Measurements from ENCODE around the gene GATAD2A. TPM values are rescaled to one million over a fixed set of nuclear protein-coding genes. Genes with fewer than 3 reads are reported as not detected.
A peak's percentile ranks its signal among the peaks of the same experiment; 100 is the strongest.

GATAD2A gene
- total and polyA plus RNA-seq, 10 of the 15 experiments (the other 5 are each of a cell fraction or from before 2014, with no cell fraction given): 2.6 to 173 (median 32.0) TPM

GRCh38 chr19:19445911-19446361 is 40.5 kb downstream of the GATAD2A start (continued):
- TF ChIP-seq, protein P1, sequence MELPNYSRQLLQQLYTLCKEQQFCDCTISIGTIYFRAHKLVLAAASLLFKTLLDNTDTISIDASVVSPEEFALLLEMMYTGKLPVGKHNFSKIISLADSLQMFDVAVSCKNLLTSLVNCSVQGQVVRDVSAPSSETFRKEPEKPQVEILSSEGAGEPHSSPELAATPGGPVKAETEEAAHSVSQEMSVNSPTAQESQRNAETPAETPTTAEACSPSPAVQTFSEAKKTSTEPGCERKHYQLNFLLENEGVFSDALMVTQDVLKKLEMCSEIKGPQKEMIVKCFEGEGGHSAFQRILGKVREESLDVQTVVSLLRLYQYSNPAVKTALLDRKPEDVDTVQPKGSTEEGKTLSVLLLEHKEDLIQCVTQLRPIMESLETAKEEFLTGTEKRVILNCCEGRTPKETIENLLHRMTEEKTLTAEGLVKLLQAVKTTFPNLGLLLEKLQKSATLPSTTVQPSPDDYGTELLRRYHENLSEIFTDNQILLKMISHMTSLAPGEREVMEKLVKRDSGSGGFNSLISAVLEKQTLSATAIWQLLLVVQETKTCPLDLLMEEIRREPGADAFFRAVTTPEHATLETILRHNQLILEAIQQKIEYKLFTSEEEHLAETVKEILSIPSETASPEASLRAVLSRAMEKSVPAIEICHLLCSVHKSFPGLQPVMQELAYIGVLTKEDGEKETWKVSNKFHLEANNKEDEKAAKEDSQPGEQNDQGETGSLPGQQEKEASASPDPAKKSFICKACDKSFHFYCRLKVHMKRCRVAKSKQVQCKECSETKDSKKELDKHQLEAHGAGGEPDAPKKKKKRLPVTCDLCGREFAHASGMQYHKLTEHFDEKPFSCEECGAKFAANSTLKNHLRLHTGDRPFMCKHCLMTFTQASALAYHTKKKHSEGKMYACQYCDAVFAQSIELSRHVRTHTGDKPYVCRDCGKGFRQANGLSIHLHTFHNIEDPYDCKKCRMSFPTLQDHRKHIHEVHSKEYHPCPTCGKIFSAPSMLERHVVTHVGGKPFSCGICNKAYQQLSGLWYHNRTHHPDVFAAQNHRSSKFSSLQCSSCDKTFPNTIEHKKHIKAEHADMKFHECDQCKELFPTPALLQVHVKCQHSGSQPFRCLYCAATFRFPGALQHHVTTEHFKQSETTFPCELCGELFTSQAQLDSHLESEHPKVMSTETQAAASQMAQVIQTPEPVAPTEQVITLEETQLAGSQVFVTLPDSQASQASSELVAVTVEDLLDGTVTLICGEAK (IDR thresholded peaks at IDR 0.05; ENCODE audit: borderline replicate concordance): no peak
- peak; percentile 15; the same call in 1 of the 2 replicates for TF ChIP-seq JUNB (IDR thresholded peaks at IDR 0.05)
- peak; percentile 74 for TF ChIP-seq DPF2 (IDR thresholded peaks at IDR 0.05)
- peak; percentile 58; the same call in 1 of the 2 replicates for TF ChIP-seq CBFB (IDR thresholded peaks at IDR 0.05; ENCODE audit: low read depth)
- TF ChIP-seq PKNOX1 (IDR thresholded peaks at IDR 0.05): peak; percentile 59; the same call in 1 of the 2 replicates
- TF ChIP-seq GABPA (IDR thresholded peaks at IDR 0.05; ENCODE audit: low read depth): no peak
- TF ChIP-seq IKZF1 (conservative IDR thresholded peaks at IDR 0.05): peak; percentile 61; the same call in 1 of the 2 replicates
- TF ChIP-seq BMI1 (IDR thresholded peaks at IDR 0.05; ENCODE audit: borderline replicate concordance): peak; percentile 50; the same call in 1 of the 2 replicates
- TF ChIP-seq NR2C2 (IDR thresholded peaks at IDR 0.05; ENCODE audit: borderline replicate concordance, control insufficient read depth, insufficient read length, low read depth): no peak
- peak; percentile 92 for TF ChIP-seq RUNX3 (IDR thresholded peaks at IDR 0.05; ENCODE audit: low read length)
- TF ChIP-seq BHLHE40 (IDR thresholded peaks at IDR 0.05; ENCODE audit: borderline replicate concordance in 1 of 2, low read depth in 2 of 2, low read length in 1 of 2): peak; percentile 38 to 44; a peak in 1 of 4 replicates
- TF ChIP-seq BCL11A (IDR thresholded peaks at IDR 0.05; ENCODE audit: low read depth, low read length): peak; percentile 79; the same call in 1 of the 2 replicates
- peak; percentile 87 for TF ChIP-seq MEF2B (IDR thresholded peaks at IDR 0.05; ENCODE audit: partially characterized antibody, poor library complexity, severe bottlenecking)
- TF ChIP-seq SP1 (IDR thresholded peaks at IDR 0.05; ENCODE audit: low read depth, low read length): no peak
- 0 out of 2 replicates have a peak, but pooled peaks have one; percentile 19 for TF ChIP-seq EED (IDR thresholded peaks at IDR 0.05; ENCODE audit: low read depth)
- peak in 1 of 2 experiments; percentile 63; a peak in 1 of 4 replicates for TF ChIP-seq EP300 (IDR thresholded peaks at IDR 0.05; ENCODE audit: borderline replicate concordance in 1 of 2, control insufficient read depth in 1 of 2, low read depth in 2 of 2, low read length in 2 of 2)
- peak; percentile 96 for TF ChIP-seq POU2F2 (IDR thresholded peaks at IDR 0.05; ENCODE audit: borderline replicate concordance, low read depth, low read length)
- peak; percentile 80 for TF ChIP-seq ATF7 (IDR thresholded peaks at IDR 0.05; ENCODE audit: low read depth)
- TF ChIP-seq, protein P2, sequence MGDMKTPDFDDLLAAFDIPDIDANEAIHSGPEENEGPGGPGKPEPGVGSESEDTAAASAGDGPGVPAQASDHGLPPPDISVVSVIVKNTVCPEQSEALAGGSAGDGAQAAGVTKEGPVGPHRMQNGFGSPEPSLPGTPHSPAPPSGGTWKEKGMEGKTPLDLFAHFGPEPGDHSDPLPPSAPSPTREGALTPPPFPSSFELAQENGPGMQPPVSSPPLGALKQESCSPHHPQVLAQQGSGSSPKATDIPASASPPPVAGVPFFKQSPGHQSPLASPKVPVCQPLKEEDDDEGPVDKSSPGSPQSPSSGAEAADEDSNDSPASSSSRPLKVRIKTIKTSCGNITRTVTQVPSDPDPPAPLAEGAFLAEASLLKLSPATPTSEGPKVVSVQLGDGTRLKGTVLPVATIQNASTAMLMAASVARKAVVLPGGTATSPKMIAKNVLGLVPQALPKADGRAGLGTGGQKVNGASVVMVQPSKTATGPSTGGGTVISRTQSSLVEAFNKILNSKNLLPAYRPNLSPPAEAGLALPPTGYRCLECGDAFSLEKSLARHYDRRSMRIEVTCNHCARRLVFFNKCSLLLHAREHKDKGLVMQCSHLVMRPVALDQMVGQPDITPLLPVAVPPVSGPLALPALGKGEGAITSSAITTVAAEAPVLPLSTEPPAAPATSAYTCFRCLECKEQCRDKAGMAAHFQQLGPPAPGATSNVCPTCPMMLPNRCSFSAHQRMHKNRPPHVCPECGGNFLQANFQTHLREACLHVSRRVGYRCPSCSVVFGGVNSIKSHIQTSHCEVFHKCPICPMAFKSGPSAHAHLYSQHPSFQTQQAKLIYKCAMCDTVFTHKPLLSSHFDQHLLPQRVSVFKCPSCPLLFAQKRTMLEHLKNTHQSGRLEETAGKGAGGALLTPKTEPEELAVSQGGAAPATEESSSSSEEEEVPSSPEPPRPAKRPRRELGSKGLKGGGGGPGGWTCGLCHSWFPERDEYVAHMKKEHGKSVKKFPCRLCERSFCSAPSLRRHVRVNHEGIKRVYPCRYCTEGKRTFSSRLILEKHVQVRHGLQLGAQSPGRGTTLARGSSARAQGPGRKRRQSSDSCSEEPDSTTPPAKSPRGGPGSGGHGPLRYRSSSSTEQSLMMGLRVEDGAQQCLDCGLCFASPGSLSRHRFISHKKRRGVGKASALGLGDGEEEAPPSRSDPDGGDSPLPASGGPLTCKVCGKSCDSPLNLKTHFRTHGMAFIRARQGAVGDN (IDR thresholded peaks at IDR 0.05): peak; percentile 52; the same call in 1 of the 2 replicates
- TF ChIP-seq RAD51 (IDR thresholded peaks at IDR 0.05): peak; percentile 49; the same call in 1 of the 2 replicates

Data from GM12878 (cell line).